Endothelial cell (in vitro differentiated cells): Measurements from ENCODE around the gene HERC3. TPM values are rescaled to one million over a fixed set of nuclear protein-coding genes. Genes with fewer than 3 reads are reported as not detected.
A peak's percentile ranks its signal among the peaks of the same experiment; 100 is the strongest.
"Not testable (repeated sequence)": the region's sequence is repeated elsewhere in the genome, so short reads cannot be mapped to it uniquely, and the experiment has no call there.

Source experiments
- DNase-seq: peaks from one replicate; pipeline ENCODE4 v3.0.0; 2021; ENCODE audit warnings: low spot score
- H3K27ac Mint-ChIP-seq: one replicate; pipeline ENCODE4 v1.8.0; 2021; ENCODE audit warnings: mixed read lengths, inconsistent platforms; ENCODE audit not compliant: unreplicated experiment
- H3K27me3 Mint-ChIP-seq: one replicate; pipeline ENCODE4 v1.8.0; 2021; ENCODE audit warnings: mild to moderate bottlenecking, moderate library complexity, mixed read lengths, inconsistent platforms; ENCODE audit not compliant: unreplicated experiment
- H3K36me3 Mint-ChIP-seq: one replicate; pipeline ENCODE4 v1.8.0; 2021; ENCODE audit warnings: mild to moderate bottlenecking, low read depth, mixed read lengths, inconsistent platforms; ENCODE audit not compliant: unreplicated experiment
- H3K4me1 Mint-ChIP-seq: one replicate; pipeline ENCODE4 v1.8.0; 2021; ENCODE audit warnings: mild to moderate bottlenecking, mixed read lengths, inconsistent platforms; ENCODE audit not compliant: unreplicated experiment
- H3K4me3 Mint-ChIP-seq: one replicate; pipeline ENCODE4 v1.8.0; 2021; ENCODE audit warnings: mild to moderate bottlenecking, mixed read lengths, inconsistent platforms; ENCODE audit not compliant: unreplicated experiment
- H3K9me3 Mint-ChIP-seq: one replicate; pipeline ENCODE4 v1.8.0; 2021; ENCODE audit warnings: mixed read lengths, inconsistent platforms; ENCODE audit not compliant: unreplicated experiment
- total RNA-seq: library from RNA; stranded (reverse); fragmentation: NEBNext Ultra II Directional; extraction: Animal tissue kit (Norgen Biotek cat#: 25700); gene quantifications from one replicate; pipeline ENCODE4 v1.2.1, GENCODE V29; 2021; ENCODE audit not compliant: unreplicated experiment
- TF ChIP-seq, protein P1 (sequence below): fragments of 200-600 bp; sonication (generic); IDR thresholded peaks from one replicate; pipeline ENCODE4 v1.5.0; 2021; ENCODE audit warnings: antibody characterized with exemption; ENCODE audit not compliant: unreplicated experiment

HERC3 gene
- total RNA-seq, 1 donor from 2014 or later, result 8.0 TPM

DNA sequence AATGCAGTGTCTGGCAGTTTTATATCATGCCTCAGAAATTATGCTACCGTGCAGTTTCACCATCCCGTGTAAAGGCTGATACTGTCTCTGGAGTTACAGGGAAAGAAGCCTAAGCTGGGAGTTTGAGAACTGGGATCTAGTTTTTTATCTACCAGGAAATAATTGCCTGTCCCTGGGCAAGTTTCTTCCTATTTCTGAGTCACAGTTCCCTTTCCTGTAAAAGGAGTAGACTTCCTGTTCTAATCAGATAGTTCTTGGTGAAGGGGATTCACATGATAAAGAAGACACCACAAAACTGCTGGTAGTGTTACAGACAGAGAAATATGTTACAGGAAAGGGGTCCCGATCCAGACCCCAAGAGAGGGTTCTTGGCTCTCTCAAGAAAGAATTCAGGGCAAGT is 17.1 kb downstream of the HERC3 start:
- Mint-ChIP-seq H3K27ac (peak overlapping the region; percentile 98), H3K36me3 (peaks cover 21% of the 10 kb centered on the region), H3K27me3 (peaks cover 6% of the 10 kb centered on the region), H3K4me3 (no peak overlapping the region), H3K4me1 (peaks cover 42% of the 10 kb centered on the region), H3K9me3 (no peaks in the 10 kb centered on the region)
- DNase-seq, result no peak
- TF ChIP-seq, protein P1, sequence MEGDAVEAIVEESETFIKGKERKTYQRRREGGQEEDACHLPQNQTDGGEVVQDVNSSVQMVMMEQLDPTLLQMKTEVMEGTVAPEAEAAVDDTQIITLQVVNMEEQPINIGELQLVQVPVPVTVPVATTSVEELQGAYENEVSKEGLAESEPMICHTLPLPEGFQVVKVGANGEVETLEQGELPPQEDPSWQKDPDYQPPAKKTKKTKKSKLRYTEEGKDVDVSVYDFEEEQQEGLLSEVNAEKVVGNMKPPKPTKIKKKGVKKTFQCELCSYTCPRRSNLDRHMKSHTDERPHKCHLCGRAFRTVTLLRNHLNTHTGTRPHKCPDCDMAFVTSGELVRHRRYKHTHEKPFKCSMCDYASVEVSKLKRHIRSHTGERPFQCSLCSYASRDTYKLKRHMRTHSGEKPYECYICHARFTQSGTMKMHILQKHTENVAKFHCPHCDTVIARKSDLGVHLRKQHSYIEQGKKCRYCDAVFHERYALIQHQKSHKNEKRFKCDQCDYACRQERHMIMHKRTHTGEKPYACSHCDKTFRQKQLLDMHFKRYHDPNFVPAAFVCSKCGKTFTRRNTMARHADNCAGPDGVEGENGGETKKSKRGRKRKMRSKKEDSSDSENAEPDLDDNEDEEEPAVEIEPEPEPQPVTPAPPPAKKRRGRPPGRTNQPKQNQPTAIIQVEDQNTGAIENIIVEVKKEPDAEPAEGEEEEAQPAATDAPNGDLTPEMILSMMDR, result no peak

DNA sequence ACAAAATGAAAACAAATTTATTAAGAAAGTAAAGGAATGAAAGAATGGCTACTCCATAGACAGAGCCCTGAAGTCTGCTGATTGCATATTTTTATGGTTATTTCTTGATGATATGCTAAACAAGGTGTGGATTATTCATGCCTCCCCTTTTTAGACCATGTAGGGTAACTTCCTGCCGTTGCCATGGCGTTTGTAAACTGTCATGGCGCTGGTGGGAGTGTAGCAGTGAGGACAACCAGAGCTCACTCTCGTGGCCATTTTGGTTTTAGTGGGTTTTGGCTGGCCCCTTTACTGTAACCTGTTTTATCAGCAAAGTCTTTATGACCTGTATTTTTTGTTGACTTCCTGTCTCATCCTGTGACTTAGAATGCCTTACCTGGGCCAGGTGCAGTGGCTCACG is 17.5 kb downstream of the HERC3 start:
- peaks cover 42% of the 10 kb centered on the region for H3K4me1 Mint-ChIP-seq
- H3K27ac Mint-ChIP-seq, result peak overlapping the region; percentile 98
- peaks cover 21% of the 10 kb centered on the region for H3K36me3 Mint-ChIP-seq
- H3K9me3 Mint-ChIP-seq, DNase-seq, H3K4me3 Mint-ChIP-seq, H3K27me3 Mint-ChIP-seq: not testable (repeated sequence)

DNA sequence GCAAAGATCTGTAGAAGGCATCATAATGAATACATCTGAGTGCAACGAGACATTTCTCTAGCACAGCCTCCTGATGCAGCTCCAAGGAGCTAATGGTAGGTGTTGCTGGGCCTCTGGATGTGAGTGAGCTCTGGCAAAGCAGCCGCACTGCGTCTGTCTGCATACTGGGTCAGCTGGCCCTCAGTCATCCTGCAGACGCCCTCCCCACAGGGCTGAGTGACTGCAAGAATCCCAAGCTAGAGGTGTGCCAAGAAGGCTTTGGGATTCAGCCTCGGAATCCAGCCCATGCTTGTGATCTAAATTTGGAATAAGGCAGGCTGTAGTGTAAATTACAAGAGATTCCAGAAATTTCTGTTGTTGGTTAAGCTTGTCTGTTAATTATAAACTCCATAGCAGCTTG is 18.5 kb downstream of the HERC3 start:
- Mint-ChIP-seq H3K27ac (peak overlapping the region; percentile 71), H3K4me3 (no peak overlapping the region), H3K9me3 (no peaks in the 10 kb centered on the region), H3K4me1 (peaks cover 40% of the 10 kb centered on the region), H3K36me3 (peaks cover 19% of the 10 kb centered on the region), H3K27me3 (peaks cover 6% of the 10 kb centered on the region)
- TF ChIP-seq, protein P1, result no peak
- DNase-seq, result no peak

DNA sequence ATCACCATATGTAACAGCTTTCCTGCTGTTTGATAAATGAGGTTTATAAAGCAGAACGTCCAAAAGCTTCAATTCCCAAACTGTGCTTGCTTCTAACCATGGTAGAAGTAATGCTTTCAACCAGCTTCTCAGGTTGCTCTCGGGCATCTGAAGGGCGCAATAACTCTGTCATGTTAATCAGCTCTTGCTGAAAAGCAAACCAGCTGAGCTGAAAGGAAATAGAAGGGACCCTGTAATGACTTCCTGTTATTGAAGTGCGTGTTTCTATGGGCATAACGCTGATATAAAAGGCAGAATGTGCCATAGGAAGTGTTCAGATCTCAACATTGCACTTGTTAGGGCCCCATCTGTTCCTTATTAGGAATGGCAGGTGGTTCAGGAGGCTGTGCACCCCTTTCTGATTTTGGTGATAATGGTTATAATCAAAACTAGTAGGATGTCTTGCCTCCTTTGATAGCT is 21.2 kb downstream of the HERC3 start:
- peaks cover 5% of the 10 kb centered on the region for H3K27me3 Mint-ChIP-seq
- peak overlapping the region; percentile 36 for H3K27ac Mint-ChIP-seq
- no peak overlapping the region for H3K4me3 Mint-ChIP-seq
- no peaks in the 10 kb centered on the region for H3K9me3 Mint-ChIP-seq
- DNase-seq, result no peak
- peaks cover 40% of the 10 kb centered on the region for H3K4me1 Mint-ChIP-seq
- peaks cover 3% of the 10 kb centered on the region for H3K36me3 Mint-ChIP-seq
- TF ChIP-seq, protein P1, result no peak

DNA sequence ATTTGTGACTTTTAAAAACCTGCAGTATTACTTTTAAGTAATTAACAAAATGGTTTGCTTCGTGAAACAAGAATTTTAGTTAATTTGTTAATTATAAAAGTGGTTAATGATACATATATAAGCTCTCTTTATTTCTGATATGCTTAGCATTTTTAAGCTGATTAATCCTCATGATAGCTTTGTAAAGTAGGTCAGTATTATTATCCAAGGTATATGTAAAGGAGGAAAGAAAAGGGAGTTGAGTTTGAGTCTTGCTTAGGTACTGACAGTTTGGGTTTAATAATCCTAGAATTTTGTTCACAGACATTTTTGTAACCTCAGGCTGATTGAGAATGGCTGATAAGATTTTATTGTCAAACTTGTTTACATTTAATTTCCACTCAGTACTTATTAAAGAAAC is 21.8 kb downstream of the HERC3 start:
- peaks cover 3% of the 10 kb centered on the region for H3K36me3 Mint-ChIP-seq
- no peak overlapping the region for H3K4me3 Mint-ChIP-seq
- no peak for DNase-seq
- H3K9me3 Mint-ChIP-seq, result no peaks in the 10 kb centered on the region
- TF ChIP-seq, protein P1, result no peak
- H3K27ac Mint-ChIP-seq, result no peak overlapping the region
- peaks cover 2% of the 10 kb centered on the region for H3K27me3 Mint-ChIP-seq
- peaks cover 35% of the 10 kb centered on the region for H3K4me1 Mint-ChIP-seq
